GM18511 (cell line): ENCODE measurements around the gene ADCK2.
"Not testable (repeated sequence)": the region's sequence is repeated elsewhere in the genome, so short reads cannot be mapped to it uniquely, and the experiment has no call there.

Source experiments
- ATAC-seq: cut with Tn5 transposase; IDR thresholded peaks from one replicate; pipeline ENCODE4 v1.9.1; 2021; ENCODE audit warnings: mild to moderate bottlenecking, moderate library complexity; ENCODE audit not compliant: unreplicated experiment

Gene ADCK2

GRCh38 chr7:140672382-140673062 is at the start of gene ADCK2:
ADCK2 (plus strand) TSS chr7:140672945; CDS start chr7:140673331, 386 bp downstream.
- ATAC-seq: peak; percentile 65

GRCh38 chr7:140623980-140624379 is 48.8 kb upstream of the ADCK2 start:
- ATAC-seq: no peak

- ATAC-seq: no peak
Observed at GRCh38 chr7:140624392-140625191, 48.2 kb upstream of the ADCK2 start.

- not testable (repeated sequence) for ATAC-seq
Observed at GRCh38 chr7:140625192-140625558, 47.6 kb upstream of the ADCK2 start.

DNA sequence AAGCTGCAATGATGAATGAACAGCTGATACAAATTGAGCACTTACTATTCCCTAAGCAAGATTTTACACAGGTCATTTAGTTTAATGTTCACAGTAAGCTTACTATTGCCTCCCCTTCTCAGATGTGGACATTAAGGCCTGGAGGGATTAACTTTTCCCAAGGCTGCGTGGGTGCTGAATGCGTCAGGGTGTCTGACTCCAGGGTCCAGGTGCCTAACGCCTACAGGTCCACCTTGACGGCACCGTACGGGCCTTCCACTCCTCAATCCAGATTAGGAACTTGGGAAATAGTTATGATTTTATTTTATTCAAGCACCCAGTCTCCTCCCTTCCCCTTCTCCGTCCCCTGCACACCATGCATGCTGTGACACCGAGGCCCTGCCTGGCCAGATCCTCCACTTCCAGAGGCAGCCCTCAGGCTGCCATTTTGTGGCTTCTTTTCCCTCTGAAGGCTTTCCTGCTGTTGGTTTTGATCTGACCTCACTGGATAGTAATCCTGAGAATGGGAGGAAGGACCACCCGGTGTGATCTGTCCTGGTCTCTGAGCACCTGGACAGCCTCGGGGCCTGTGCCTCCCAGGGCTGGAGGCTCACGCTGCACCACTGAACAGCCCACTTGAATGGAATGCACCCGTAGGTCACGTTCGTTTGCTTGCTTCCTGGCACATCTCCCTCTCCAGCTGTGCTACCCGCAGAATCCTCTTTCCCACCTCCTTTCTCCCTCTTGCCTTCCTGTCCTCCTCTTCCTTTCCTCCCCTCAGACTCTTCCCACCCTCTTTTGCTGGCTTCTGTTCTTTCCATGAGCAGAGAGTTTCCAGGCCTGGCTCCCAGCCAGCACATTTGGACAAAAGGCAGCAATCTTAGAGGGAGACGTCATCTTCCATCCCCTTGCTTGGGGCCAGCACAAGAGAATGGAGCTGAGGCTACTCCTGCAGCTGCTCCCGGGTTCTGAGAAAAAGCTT is 46.6 kb upstream of the ADCK2 start:
- no peak for ATAC-seq

GRCh38 chr7:140631021-140631420 is 41.7 kb upstream of the ADCK2 start:
- no peak for ATAC-seq

DNA sequence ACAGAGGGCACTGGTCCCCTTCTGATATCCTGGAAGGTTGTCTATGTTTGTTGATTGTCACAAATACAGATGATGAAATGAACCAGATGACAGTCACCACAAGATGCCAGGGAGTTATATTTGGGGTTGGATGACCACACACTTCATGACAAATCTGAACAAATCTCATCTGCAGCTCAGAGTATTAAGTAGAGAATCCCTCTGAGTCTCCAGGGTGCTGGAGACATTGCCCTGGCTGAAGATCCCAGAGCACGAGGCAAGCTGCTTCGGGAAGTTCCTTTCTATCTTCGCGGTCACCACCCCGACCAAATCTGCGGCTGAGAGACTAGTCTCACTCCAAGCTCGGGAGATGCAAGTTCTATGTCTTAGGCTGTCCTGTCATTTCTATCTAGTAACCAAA is 41.1 kb upstream of the ADCK2 start:
- no peak for ATAC-seq

GRCh38 chr7:140635345-140635744 is 37.4 kb upstream of the ADCK2 start:
- no peak for ATAC-seq

- ATAC-seq: no peak
Observed at GRCh38 chr7:140635816-140636215, 36.9 kb upstream of the ADCK2 start.

GRCh38 chr7:140637400-140637799 is 35.3 kb upstream of the ADCK2 start:
- ATAC-seq: no peak

DNA sequence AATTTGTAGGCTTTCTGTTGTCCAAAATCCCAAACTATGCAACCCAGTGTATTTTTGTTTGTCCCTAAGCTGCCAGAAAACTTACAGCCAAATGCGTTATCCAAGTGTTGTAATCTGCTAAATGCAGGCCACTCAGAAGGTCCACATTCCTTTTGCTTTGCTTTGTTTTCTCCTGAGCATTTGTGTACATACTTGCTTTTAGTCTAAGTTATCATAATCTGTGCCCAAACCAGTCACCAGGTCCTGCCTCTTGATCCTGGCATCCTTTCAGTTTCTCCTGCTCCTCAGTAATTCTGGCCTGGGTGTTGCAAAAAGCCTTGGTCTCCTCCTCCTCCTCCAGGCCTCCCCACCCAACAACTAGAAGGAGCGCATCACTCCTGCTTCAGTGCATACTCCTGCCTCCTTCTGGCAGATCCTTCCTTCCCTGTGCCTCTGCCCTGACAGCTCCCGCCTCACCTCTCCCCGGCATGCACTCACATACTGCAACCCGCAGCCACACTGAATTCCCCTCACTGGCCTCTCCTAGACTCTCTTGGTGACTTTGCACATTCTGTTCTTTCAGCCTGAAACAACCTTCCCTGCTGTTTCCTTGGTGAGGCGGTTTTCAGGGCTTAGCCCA is 34.5 kb upstream of the ADCK2 start:
- no peak for ATAC-seq

- ATAC-seq: no peak
Observed at GRCh38 chr7:140639366-140640053, 33.2 kb upstream of the ADCK2 start.

DNA sequence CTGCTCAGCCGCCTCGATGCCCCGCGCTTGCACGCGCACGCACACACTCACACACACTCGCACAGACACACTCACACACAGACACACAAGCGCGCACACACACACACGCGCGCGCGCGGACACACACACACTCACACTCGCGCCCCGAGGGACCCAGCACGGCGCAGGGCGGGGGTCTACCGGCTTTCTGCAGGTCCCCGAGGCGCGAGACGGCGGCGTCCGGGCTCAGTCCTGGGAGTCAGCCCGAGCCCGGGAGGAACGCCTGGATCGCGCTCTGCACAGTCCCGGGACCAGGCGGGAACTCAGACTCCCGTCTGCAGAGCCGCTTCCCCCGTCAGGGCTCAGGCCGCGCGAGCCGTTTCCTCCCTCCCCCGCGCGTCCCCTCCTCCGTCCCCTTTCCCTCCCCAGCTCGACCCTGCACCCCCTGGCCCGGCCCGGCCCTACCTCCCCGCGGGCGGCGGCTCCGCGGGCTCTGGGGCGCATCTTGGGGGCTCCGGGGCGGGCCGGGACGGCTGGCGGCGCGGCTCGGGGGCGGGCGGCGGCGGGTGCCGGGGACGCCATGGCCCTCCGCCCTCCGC is 32.6 kb upstream of the ADCK2 start:
- ATAC-seq: no peak

- no peak for ATAC-seq
Observed at GRCh38 chr7:140640727-140641523, 31.8 kb upstream of the ADCK2 start, which contains the start of gene DENND2A. DENND2A (minus strand) TSS chr7:140640813; CDS start chr7:140602397, 38,416 bp downstream.

DNA sequence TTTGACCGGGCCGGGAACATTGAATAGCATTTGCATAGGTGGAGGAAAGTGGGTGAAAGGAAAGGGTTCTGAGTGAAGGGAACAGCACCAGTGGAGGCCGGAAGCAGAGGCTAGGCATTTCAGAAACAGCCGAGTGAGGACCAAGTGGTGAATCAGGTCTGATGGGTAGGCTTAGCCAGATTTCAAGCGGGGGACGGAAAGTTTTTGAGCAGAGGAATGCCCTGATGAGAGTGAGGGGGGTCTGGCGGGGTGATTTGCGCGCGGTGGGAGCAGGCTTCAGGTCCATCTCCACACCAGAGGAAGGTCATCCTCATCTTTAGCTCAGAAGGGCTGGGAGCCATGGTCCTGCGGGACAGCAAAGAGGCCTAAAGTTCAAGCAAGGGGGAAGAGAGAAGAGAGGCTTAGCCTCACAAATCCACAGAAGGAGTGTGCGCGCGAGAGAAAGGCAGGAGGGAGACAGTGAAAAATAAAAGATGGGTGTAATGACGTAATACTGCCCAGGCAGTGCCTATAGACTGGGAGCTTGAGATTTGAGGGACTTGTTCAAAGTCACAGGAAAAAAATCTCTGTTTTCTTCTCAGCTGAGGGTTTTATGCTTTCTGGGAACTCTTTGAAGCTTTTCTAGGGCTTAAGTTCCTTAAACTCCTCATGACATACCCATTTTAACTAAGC is 31.1 kb upstream of the ADCK2 start:
- no peak for ATAC-seq

- no peak for ATAC-seq
Observed at GRCh38 chr7:140643416-140643815, 29.3 kb upstream of the ADCK2 start.

DNA sequence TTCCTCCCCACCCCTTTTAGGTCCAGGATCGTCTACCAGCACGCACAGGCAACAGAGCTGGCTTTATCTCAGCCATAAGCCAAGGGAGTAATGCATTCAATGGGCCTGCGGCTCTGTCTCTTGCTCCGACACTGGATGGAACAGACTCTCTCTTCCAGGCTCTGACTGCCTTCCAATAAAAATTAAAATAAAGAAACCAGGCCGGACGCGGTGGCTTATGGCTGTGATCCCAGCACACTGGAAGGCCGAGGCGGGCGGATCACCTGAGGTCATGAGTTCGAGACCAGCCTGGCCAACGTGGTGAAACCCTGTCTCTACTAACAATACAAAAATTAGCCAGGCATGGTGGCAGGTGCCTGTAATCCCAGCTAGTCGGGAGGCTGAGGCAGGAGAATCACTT is 28.0 kb upstream of the ADCK2 start:
- ATAC-seq: not testable (repeated sequence)

DNA sequence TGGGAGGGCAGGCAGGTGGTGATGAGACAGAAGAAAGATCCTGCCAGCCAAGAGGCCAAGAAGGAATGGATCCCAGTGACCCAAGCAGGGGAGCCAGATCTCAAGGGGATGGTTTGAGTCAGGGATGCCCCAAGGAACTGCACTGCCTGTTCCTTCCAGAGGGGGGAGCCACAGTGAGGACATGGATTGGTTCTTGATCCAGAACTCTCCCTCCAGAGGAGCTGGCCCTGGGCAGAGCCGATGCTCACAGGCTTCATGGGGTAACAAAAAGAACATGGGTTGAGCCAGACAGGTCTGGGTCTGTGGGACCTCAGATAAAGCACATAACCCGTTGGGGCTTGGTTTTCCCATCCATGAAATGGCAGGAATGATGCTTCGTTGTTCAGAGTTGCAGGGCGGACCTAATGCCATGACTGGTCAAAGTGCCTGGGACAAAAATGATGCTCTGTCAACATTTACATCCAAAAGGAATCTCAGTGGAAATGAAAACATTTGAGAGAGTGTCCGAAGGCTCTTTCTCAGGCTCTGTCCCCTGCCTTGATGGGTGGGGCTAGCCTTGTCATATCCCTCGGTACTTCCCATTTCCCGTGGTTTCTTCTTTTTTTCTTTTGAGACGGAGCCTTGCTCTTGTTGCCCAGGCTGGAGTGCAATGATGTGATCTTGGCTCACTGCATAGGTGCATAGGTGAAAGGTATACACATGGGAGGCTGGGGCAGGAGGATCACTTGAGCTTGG is 27.4 kb upstream of the ADCK2 start:
- no peak for ATAC-seq
